CMK (cell line): ENCODE measurements around the gene FNBP1.
"Not testable (repeated sequence)": the region's sequence is repeated elsewhere in the genome, so short reads cannot be mapped to it uniquely, and the experiment has no call there.

Experiments
- DNase-seq: peaks from one replicate; pipeline ENCODE4 v3.0.0-alpha.2; 2010; ENCODE audit warnings: low read depth

Gene FNBP1

GRCh38 chr9:130021842-130022241 lies 21.1 kb downstream of the FNBP1 start:
- DNase-seq = not testable (repeated sequence)

GRCh38 chr9:130021123-130021522 lies 21.9 kb downstream of the FNBP1 start:
- no peak for DNase-seq

DNA sequence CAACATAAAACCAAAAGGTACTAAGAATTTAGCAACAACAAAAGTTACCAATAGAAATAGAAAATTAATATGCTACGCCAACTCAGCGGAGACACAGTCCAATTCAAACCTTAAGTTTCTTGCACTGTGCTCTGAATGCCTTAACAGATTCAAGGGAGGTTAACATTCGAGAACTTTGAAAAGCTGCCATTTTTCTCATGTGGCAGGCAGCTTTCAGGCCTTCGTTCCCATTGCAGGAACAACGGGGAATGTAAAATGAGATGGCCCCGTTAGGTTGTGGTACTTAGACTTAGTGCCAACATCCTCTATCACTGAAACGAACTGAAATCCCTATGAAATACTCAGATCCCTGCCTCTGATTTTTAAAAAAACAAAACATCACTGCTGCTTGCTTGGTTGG lies 22.4 kb downstream of the FNBP1 start:
- DNase-seq = no peak

- DNase-seq = no peak
Observed at GRCh38 chr9:130018265-130018664, 24.7 kb downstream of the FNBP1 start.

- DNase-seq = not testable (repeated sequence)
Observed at GRCh38 chr9:130017510-130017909, 25.5 kb downstream of the FNBP1 start.

- no peak for DNase-seq
Observed at GRCh38 chr9:130017076-130017475, 25.9 kb downstream of the FNBP1 start.

DNA sequence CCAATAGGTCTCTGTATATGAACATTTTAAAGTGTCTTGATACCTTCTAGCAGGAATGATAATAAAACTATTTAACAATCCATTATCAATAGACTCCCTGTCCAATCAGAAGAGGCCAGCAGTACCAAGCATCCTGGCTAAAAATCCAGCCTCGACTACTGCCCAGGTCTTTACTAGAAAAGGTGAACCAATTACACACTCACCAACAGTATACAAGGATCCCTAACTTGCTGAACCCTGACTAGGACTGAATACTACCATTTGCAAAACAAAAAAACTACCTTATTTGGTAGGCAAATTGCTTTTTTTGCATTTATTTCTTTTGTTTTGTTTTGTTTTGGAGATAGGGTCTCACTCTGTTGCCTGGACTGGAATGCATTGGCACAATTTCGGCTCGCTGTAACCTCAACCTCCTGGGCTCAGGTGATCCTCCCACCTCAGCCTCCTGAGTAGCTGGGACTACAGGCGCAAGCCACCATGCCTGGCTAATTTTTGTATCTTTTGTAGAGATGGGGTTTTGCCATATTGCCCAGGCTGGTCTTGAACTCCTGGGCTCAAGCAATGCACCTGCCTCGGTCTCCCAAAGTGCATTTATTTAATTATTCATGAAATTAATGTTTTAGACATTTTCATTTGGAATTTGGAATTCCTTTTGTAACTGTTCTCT lies 27.5 kb downstream of the FNBP1 start:
- DNase-seq = no peak

DNA sequence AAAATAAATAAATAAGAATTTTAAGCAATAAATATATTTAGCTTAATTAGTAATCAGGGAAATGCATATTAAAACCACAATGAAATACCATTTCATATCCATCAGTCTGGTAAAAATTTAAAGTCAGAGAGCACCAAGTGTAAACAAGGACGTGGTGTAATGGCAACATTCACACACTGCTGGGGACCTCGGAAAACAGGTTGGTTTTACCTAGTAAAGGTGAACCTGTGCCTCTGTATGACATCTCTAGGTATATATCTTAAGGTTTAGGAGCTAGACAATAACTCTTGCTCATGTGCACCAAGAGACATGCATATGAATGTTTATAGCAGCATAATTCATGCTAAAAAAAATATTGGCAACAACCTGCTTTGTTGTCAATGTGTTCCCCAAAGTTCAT lies 29.7 kb downstream of the FNBP1 start:
- DNase-seq = no peak

DNA sequence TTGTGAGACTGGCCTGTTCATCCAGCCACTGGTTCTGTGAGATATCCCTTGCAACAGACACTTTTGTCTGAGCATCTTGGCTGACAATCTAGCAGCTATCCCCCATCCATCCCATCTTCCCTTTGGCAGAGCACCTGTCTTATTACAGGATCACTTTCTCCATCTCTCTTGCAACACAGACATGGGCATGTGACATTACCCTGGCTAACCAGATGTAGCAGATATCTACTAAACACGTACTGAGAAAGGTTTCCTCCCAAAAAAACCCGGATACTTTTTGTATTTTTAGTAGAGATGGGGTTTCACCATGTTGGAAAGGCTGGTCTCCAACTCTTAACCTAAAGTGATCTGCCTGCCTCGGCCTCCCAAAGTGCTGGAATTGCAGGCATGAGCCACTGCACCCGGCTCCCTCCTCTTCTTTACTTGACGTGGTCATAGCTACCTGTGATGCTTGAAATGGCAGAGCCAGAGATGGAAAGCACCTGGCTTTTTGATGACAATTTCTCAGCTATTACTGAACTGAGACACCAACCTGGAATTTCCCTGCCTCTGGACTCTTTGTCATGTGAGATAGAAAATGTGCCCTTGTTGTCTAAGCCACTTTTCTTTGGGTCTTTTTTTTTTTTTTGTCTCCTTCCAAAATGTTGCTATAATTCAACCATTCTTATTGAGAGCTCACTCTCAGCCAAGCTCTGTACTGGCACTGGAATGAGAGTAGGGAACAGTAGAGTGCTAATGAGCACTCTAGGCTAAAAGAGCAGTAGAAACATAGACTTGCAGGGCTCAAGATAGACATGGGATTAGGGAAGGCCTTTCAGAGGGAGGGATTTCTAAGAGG lies 32.6 kb downstream of the FNBP1 start:
- no peak for DNase-seq

DNA sequence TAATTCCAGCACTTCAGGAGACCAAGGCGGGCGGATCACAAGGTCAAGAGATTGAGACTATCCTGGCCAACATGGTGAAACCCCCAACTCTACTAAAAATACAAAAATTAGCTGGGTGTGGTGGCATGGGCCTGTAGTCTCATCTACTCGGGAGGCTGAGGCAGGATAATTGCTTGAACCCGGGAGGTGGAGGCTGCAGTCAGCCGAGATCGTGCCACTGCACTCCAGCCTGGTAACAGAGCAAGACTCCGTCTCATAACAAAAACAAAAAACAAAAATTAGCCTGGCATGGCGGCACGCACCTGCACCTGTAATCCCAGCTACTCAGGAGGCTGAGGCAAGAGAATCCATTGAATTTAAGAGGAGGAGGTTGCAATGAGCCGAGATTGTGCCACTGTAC lies 33.4 kb downstream of the FNBP1 start:
- DNase-seq = not testable (repeated sequence)

GRCh38 chr9:130008538-130008937 lies 34.5 kb downstream of the FNBP1 start:
- no peak for DNase-seq

DNA sequence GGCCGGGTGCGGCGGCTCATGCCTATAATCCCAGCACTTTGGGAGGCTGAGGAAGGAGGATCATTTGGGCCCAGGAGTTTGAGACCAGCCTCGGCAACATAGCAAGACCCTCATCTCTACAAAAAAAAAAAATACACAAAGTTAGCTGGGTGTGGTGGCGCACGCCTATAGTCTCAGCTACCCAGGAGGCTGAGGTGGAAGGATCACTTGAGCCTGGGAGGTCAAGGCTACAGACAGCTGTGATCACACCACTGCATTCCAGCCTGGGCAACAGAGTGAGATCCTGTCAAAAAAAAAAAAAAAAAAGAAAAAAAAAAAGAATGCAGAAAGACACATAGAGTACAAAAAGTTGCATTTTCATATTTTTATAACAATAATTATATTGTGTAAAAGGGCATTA lies 36.0 kb downstream of the FNBP1 start:
- DNase-seq = not testable (repeated sequence)

DNA sequence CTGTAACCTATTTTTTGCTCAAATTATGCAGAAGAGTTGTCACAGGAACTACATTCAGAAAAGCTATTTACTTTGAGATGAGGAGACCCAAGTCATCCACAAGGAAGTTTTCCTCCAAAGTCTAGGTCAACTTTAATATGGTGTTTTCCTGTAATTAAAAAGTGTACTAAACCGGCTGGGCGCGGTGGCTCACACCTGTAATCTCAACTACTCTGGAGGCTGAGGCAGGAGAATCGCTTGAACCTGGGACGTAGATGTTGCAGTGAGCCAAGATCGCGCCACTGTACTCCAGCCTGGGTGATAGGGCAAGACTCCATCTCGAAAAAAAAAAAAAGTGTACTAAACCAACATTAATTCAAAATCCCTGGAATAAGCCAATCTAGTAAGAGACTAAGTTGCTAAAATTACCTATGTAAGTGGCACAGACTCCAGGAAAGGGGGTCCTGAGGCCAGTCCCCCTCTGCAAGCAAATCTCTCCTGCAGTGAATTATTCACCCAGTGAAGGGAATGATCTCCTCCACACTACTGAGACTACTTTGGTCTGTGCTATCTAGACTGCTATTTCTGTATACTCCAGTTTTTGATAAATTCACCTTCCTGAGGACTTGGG lies 38.9 kb downstream of the FNBP1 start:
- DNase-seq = no peak

DNA sequence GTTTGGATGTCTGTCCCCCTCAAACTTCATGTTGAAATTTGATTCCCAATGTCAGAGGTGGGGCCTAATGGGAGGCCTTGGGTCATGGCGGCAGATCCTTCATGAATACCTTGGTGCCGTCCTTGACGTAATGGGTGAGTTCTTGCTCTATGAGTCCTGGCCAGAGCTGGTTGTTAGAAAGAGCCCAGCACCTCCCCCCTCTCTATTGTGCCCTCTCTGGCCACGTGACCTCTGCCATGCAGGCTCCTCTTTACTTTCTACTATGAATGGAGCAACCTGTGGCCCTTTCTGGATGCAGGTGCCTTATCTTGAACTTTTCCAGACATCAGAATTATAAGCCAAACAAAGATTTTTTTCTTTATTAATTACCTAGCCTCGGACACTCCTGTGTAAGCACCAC lies 40.7 kb downstream of the FNBP1 start:
- no peak for DNase-seq

DNA sequence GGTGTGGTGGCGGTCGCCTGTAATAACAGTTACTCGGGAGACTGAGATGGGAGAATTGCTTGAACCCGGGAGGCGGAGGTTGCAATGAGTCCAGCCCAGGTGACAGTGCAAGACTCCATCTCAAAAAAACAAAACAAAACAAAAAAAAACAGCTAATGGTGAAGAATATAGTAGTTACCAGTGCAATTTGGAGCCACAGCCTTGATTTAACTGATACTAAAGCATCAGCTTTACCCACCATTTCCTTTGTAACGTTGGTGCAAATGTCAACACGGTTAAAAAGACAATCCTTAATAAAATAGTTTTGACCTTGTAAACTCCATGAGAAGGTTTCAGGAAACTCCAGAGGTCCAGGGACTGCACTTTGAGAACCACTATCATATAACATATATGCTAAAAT lies 41.8 kb downstream of the FNBP1 start:
- no peak for DNase-seq

DNA sequence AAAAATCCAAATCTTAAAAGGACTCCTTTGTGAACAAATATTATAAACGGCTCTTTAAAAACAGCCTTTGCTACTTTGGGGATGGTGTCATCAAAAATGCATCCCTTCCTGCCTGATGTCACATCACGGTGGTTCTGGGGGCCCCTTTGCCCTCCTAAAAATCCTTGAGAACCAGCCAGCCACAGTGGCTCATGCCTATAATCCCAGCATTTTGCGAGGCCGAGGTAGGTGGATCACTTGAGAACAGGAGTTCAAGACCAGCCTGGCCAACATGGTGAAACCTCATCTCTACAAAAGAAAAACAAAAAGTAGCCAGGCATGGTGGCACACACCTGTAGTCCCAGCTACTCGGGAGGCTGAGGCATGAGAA lies 43.9 kb downstream of the FNBP1 start:
- DNase-seq = no peak

GRCh38 chr9:129998491-129999140 lies 44.4 kb downstream of the FNBP1 start:
- DNase-seq = no peak

DNA sequence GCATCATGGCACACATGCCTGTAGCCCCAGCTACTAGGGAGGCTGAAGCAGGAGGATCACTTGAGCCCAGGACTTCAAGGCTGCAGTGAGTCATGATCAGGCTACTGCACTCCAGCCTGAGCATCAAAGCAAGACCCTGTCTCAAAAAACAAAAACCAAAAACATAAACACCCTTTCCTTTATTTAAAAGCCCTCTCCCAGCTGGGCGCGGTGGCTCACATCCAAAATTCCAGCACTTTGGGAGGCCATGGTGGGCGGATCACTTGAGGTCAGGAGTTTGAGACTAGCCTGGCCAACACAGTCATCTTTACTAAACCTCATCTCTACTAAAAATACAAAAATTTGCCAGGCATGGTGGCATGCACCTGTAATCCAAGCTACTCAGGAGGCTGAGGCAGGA lies 45.3 kb downstream of the FNBP1 start:
- DNase-seq = not testable (repeated sequence)

DNA sequence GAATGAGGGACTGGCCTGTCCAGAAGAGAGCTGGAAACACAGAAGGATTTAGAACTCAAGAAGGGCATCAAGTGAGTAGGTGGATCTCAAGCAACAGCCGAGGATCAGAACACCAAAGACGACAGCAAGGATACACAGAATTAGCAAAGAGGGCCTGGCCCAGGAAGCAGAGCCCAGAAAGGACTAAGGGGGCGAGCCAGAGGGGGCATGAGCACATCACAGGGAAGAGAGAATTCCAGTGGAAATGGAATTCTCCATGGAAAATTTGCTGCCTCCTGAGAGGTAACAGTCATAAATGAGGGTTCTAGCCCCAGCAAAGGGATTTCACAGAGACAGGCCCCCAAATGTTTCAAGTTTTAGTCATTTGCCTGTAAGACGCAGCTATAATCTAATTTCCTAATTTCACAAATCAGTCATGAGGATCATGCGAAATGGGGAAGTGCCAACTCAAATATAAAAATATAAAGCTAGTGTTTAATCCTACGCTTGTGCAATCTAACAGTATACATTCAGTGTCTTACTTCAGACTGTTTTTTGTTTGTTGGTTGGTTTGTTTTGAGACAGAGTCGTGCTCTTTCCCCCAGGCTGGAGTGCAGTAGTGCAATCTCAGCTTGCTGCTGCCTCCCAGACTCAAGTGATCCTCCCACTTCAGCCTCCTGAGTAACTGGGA lies 46.7 kb downstream of the FNBP1 start:
- DNase-seq = no peak

- DNase-seq = no peak
Observed at GRCh38 chr9:129995409-129996160, 47.4 kb downstream of the FNBP1 start.

DNA sequence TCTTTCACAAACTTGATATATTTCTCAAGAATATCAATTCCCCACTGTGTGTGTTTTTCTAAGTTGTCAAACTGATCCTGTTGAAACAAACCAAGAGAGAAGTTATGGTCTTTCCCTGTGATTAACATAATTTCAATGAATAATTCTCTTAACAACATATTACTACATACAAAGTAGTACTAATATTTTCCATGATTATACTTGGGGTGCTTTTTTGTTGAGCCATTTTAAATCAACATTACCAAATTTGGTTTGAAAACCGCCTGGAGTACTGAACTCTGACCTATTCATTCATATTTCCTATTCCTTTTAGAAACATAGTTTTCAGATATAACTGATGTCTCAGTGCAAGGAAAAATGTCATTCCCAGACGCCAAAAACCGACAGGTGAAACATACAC lies 48.1 kb downstream of the FNBP1 start:
- no peak for DNase-seq
